ELR (cell line): Measurements from ENCODE around the gene WRAP53.

ENCODE experiments used
- DNase-seq: peaks from one replicate; pipeline ENCODE4 v3.0.0-alpha.2; 2015; ENCODE audit warnings: low read depth

Gene WRAP53

GRCh38 chr17:7684851-7685532 is 3.3 kb upstream of the WRAP53 start:
- DNase-seq, result no peak

- DNase-seq, result peak; percentile 97
Observed at GRCh38 chr17:7685533-7686221, 2.6 kb upstream of the WRAP53 start.

- DNase-seq, result peak; percentile 87
Observed at GRCh38 chr17:7686222-7687071, 1.8 kb upstream of the WRAP53 start.

DNA sequence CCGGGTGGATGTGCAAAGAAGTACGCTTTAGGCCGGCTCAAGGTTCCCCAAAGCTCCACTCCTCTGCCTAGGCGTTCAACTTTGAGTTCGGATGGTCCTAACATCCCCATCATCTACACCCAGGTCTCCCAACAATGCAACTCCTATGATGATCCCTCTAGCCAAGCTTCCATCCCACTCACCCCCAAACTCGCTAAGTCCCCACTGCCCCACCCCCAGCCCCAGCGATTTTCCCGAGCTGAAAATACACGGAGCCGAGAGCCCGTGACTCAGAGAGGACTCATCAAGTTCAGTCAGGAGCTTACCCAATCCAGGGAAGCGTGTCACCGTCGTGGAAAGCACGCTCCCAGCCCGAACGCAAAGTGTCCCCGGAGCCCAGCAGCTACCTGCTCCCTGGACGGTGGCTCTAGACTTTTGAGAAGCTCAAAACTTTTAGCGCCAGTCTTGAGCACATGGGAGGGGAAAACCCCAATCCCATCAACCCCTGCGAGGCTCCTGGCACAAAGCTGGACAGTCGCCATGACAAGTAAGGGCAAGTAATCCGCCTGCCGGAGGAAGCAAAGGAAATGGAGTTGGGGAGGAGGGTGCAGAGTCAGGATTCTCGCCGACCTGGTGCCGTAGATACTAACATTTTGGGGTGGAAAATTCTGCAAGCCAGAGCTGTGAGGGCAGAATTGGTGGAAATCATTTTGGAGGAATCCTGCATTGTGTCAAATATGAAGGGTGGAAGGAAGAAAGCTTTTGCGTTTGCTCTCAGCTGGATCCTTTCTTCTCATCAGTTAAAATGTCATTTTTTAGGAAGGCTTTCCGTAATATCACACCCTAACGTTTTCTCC is 987 bp upstream of the WRAP53 start, which contains the start of gene TP53:
Gene TP53, minus strand, starts transcription at position 419 of the 836 bp plus-strand sequence. CDS start 10,896 bp downstream, outside the sequence.
- peak; percentile 97 for DNase-seq

DNA sequence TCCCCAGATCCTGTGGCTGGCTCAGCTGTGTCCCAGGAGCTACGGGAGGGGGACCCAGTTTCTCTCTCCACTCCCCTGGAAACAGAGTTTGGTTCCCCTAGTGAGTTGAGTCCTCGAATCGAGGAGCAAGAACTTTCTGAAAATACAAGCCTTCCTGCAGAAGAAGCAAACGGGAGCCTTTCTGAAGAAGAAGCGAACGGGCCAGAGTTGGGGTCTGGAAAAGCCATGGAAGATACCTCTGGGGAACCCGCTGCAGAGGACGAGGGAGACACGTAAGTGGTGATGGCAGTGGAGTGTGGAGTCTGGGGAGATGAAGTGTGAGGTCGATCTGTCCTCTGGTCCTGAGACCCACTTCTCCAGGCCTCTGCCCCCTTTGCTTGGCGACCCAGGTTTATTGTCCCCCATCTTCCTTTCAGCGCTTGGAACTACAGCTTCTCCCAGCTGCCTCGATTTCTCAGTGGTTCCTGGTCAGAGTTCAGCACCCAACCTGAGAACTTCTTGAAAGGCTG is 585 bp downstream of the WRAP53 start:
- no peak for DNase-seq

DNA sequence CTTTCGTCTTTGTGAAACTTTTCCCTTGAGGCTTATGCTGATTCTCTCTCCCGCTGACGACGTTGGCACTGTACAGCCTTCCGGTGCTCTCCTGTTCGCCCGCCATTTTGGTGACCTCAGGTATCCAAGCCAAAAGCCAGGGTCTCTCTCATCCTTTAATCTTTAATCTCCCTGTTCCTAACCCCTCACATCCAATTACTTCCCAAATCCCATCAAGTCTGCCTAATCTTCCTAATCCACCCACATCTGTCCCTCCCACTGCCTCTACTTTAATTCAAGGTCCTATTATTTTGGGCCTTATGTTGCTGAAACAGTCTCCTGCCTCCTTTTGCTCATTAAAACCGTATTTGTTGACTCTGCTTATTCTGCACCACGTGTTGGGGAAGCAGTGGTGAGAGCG is 7.3 kb downstream of the WRAP53 start:
- no peak for DNase-seq

- DNase-seq, result no peak
Observed at GRCh38 chr17:7697828-7698588, 9.7 kb downstream of the WRAP53 start.

- DNase-seq, result no peak
Observed at GRCh38 chr17:7700510-7700909, 12.2 kb downstream of the WRAP53 start.

DNA sequence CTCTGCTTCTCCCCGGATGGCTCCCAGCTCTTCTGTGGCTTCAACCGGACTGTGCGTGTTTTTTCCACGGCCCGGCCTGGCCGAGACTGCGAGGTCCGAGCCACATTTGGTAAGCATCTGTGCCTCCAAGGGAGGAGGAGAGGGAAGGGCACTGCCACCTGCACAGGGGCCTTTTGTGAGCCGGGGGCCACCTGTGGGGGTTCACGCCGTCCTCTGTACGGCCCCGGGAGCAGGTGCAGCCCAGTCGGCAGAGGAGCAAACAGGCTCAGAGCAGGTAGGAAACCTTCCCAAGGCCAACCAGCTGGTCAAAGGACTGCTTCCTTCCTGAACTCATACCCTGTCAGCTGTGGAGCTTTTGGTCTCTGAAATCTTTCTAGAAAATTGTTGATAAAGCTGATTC is 13.4 kb downstream of the WRAP53 start:
- DNase-seq, result no peak

DNA sequence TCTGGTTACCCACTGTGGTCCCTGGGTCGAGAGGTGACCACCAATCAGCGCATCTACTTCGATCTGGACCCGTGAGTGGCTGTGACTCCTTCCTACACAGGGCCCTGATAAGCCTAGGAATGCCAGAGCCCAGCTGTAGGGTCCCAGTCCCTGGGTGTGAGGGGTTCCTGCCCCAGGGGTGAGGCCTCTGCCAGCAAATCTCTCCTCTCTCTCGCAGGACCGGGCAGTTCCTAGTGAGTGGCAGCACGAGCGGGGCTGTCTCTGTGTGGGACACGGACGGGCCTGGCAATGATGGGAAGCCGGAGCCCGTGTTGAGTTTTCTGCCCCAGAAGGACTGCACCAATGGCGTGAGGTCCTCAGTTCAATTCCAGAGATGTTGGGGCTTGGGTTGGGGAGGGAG is 14.5 kb downstream of the WRAP53 start:
- no peak for DNase-seq

DNA sequence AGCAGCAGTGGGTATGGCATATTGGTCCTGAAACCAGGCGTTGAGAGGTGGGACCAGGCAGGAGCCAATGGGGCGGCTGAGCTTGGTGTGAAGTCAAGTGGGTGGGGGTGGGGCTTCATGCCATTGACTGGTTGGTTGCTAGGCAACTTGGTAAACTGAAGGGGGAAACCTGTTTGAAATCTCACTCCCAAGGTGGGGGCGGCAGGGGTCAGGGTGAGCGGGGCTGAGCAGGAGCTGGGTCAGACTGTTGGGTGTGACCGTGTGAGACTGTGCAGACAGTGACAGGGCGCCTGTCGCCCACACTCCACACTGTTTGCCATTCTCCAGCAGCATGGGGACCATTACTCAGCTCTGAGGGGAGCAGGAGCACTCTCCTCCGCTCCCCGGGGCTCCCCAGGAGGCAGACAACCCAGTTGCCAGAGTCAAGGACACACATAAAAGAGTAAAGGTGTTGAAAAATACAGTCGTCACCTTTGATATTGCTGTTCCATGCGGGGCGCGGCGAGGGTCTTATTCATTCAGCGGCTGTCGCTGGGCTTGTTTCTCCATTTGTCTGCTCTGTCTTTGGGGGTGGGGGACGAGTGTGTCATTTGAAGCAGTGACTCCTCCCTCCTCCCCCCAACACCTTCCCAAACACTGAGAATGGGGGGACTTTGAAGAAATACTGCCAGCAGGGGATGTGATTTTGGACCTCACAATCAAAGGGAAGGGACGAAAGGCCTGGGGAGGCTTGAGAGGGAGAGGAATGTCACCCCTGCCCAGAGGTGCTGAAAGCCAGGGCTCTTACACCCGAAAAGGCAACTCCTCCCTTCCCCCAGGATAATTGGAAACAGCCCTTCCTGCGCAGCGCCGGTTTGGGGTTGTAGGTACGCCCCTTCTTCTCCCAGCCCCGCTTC is 15.6 kb downstream of the WRAP53 start:
- DNase-seq, result peak; percentile 55

DNA sequence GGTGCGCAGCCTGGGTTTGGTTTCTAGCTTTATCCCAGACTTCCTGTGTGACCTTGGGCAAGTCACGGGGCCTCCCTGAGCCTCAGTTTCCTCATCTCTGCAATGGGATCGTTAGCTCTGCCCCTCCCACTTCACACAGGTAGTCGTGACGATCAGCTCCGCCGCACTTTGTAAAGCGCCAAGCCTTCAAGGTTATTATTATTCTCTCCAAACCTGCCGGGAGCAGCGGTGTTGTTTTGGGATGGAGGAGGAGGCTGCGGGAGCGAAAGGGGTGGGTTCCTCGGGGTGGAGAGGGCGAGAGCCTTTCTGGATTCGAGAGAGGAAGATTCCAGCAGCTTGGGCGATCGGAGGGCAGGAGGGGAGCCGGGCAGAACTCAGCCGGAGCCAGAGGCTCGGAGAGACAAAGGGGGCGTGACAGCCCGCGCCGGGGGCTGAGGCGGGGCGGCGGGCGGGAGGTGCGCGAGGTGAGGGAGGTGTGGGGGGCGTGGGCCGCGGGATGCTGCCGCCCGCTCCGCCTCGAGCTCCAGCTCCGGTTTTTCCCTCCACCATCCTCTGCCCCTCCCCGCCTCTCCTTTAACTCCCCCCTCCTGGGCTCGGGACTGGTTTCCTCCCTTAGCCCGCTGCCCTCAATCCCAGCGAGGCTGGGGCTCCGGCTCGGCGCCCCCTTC is 16.5 kb downstream of the WRAP53 start, which contains the start of gene EFNB3:
Gene EFNB3, plus strand, starts transcription at position 602 of the 668 bp plus-strand sequence. CDS start 397 bp downstream, outside the sequence.
- DNase-seq, result peak; percentile 37

DNA sequence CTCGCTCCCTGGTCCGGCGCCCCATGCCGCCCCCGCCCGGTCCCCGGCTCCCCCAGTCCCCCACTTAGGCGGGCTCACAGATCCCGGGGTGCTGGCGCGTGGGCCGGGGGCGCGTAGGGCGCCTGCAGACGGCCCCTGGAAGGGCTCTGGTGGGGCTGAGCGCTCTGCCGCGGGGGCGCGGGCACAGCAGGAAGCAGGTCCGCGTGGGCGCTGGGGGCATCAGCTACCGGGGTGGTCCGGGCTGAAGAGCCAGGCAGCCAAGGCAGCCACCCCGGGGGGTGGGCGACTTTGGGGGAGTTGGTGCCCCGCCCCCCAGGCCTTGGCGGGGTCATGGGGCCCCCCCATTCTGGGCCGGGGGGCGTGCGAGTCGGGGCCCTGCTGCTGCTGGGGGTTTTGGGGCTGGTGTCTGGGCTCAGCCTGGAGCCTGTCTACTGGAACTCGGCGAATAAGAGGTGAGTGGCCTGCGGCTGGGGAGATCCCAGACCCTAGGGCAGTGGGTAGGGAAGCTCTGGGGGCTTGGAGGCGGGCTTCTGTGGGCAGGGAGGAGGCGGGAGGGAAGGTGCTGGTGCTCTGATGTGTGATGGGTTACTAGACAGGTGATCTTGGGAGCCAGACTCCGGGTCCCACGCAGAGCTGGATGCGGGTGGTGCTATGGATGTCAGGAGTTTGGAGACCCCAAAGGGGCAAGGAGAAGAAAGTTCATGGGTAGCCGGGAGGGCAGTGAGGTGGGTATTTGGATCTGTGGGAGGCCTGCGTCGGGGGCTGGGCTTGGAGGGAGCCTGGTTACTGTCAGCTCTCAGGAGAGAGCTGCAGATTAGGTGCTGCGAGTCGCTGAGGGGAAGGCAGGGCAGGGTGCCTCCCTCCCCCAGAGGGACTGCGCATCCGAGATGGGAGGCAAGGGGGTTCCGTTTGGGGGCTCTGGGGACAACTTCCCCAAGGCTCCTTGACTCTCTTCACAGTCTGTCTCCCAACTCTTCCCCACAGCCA is 17.3 kb downstream of the WRAP53 start:
- no peak for DNase-seq

DNA sequence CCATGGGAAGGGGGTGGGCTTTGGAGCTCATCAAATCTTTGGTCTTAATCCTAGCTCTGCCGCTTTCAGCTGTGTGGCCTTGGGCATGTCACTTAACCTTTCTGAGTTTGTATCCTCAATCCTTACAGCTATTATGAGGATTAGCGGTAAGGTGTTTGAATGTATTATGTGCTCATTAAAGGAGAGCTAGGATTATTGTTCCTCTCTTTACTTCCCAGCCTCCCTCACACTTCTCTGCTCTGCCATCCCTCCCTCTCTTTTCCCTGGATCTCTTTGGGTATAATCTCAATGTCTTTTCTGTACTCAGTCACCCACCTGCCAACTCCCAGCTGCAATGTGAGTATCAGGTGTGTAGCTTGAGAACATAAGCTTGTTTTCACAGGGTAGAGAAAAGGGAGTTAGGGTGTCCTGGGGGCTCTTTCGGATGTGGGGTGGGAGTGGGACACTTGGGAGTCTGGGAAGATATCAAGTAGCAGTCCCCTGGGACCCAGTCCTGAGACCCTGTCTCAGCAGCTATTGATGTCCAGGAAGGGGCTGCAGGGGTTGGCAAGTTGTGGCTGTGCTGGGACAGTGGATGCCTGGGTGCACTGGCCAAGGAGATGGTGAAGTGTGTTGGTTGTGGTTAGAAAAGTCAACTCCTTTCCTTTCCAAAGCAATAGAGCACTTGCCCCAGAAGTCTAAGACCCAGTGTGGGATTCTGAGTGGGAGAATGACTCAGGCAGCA is 18.5 kb downstream of the WRAP53 start:
- no peak for DNase-seq

DNA sequence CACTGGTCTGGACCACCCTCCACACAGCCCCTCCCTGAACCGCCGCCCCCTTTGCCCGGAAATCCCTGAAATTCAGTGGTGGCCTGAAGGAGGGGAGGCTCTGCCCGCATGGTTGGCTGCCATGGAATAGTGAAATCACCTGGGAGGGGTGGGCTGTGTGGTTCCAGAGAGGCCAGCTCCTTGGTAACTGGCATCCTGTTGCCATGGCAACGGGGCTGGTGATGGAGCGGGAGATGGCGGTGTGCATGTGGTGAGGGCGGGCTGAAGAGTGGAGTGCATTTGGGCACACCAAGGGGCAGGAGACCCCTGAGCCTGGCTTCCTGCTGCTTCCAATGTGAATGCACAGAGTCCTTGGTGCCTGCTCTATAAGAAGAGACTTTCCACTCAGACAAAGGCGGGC is 19.2 kb downstream of the WRAP53 start:
- no peak for DNase-seq

- no peak for DNase-seq
Observed at GRCh38 chr17:7707858-7708750, 19.8 kb downstream of the WRAP53 start.
